Embryonic facial prominence (tissue), 1 donor: ENCODE results near the gene GNAL.
A peak's percentile ranks its signal among the peaks of the same experiment; 100 is the strongest.
"Not testable (repeated sequence)": the region's sequence is repeated elsewhere in the genome, so short reads cannot be mapped to it uniquely, and the experiment has no call there.

Experiments
- DNase-seq: peaks from one replicate; pipeline ENCODE4 v3.0.0-alpha.2; 2016; ENCODE audit errors: extremely low spot score

GNAL gene

GRCh38 chr18:11849279-11849678 lies 160.2 kb downstream of the GNAL start:
- DNase-seq = no peak

DNA sequence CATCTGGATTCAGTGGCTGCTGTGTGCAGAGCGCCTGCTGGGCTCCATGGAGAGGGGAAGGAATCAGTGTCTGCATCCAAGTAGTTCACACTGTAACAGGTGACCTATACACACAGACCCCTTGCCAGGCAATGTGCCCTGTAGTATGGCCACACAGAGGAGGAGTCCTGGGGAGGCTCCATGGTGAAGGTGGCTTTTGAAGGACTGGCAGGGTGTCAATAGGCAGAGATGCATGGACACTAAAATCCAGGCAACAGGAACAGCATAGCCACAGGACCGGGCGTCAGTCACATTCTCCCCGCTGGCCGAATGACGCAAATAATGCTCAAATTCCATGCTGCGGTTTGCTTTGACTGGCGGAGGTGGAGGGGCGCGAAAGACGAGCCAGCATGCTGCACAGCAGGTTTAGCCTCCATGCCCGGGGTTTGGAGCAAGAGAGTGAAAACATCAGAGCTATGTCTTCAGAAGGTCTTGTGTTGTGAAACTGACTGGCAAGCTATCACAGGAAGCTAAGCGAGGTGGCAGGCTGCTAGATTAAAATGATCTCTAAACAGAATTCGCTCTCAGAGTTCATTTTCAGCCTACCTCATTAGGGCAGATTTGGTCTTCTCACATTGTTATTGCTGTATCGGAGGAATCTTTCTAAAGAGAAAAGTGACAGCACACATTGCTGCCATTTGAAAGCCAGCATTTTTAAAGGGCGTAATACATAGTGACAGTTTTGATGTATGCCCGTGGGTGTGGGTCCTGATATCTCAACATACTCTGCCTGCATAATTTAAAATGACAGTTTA lies 161.0 kb downstream of the GNAL start:
- DNase-seq = peak; percentile 73

GRCh38 chr18:11850821-11851145 lies 161.7 kb downstream of the GNAL start:
- peak; percentile 61 for DNase-seq

DNA sequence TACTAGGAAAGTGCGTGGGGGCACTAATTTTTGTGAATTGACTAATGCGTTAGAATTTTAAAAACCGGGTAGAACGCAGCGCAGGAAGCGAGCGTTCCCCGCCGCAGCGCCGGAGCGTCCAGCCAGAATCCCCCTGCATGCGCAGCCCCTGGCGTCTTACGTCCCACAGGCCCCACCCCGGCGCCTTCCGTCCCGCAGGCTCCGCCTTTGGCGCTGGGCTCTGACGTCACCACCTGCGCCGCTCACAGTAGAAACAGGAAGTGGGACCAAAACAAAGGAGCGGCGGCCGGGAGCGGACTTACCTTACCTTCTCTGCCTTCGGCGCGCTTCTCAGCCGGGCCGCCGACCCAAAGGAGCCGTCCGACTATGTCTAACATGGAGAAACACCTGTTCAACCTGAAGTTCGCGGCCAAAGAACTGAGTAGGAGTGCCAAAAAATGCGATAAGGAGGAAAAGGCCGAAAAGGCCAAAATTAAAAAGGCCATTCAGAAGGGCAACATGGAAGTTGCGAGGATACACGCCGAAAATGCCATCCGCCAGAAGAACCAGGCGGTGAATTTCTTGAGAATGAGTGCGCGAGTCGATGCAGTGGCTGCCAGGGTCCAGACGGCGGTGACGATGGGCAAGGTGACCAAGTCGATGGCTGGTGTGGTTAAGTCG lies 162.2 kb downstream of the GNAL start, which contains the start of gene CHMP1B:
Gene CHMP1B, plus strand, starts transcription at position 268 of the 660 bp plus-strand sequence. Its CDS starts 99 bp downstream, at position 367.
- peak; percentile 92 for DNase-seq

DNA sequence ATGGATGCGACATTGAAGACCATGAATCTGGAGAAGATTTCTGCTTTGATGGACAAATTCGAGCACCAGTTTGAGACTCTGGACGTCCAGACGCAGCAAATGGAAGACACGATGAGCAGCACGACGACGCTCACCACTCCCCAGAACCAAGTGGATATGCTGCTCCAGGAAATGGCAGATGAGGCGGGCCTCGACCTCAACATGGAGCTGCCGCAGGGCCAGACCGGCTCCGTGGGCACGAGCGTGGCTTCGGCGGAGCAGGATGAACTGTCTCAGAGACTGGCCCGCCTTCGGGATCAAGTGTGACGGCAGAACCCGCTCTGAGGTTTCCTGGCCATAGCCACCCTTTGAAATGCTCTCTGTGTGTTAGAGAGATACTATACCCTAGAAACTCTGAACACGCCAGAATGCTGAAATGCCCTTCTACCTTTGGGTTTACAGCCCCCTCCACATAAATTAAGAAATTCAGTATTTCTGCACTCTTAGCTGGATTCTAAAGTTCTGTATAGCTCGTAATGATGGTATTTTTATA lies 162.8 kb downstream of the GNAL start:
- DNase-seq = no peak

- not testable (repeated sequence) for DNase-seq
Measured at GRCh38 chr18:11854554-11854953, 165.5 kb downstream of the GNAL start.

- no peak for DNase-seq
Measured at GRCh38 chr18:11857177-11857887, 168.3 kb downstream of the GNAL start.

DNA sequence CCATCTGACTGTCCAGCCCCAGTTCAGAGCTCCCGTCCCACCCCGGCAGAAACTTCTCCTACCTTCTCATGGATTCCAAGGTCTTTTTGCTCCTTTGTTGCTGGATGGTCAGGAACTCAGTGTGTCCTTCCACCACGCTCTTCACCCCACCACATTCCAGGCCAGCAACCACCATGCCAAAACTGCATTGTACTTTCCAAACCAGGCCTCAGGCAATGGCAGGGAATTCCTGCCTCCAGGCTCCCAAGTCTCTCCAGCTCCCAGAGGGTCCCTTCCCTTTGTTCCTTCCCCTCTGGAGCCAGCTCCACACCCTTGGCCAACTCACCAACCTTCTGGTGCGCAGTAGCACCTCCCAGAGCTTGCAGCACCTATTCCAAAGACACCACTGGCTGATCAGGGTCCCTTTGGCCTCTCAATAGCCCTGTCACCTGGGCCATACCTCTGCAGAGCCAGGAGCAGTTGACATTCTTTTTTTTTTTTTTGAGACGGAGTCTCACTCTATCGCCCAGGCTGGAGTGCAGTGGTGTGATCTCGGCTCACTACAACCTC lies 170.3 kb downstream of the GNAL start:
- no peak for DNase-seq

DNA sequence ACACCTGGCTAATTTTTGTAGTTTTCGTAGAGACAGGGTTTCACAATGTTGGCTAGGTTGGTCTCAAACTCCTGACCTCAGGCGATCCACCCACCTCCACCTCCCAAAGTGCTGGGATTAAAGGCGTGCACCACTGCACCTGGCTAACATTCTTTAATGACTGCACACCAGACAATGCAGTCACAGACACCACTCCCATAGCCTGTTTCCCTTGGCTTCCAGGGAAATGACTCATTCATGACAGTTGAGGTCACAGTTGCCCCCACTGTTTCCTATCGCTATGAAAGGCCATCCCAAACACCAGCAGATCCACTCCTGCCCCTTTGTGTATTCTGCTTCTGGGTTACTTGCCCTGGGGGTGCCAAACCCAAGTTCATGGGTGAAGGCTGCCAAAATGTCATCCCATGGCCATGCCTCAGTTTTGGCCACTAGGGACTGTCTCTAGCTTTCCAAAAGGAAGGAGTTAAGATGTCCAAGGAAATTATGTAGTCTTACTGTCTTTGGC lies 170.9 kb downstream of the GNAL start:
- no peak for DNase-seq

DNA sequence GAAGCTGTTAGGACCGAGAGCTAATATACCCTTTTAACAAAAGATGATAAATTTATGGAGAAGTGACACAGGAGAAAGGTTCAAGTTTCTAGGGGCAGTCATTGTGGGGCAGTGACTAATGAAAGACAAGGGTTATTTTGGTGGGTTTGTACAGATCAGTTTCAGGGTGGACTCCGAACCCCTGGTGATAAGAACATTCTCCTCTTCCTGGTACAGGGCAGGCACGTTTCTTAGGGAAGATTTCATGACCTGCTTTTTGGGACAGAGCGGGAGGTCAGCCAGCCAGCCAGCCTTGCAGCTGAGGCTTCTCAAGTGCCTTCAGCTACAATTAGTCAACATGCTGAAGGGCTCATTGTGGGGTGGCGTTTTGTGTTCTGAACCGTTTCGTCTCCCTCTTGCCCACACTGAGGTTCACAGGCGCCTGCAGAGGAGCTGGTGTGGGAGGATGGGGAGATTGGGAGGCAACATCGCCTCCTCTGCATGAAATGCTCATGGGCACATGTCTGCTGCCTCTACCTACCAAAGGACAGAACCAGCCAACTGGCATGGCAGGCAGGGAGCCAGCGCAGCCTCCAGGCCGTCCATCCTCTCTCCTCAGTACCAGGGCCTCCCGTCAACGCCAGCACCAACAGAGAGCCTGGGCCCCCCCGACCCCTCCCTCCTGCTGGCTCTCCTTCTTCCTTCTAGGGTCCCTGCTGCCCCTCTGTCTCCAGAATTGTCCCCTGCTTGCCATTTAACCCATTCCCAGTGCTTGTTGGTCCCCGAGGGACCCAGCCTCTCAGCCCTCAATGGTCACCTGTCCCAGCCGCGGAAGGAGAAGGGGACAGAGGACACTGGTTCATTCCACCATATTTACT lies 171.8 kb downstream of the GNAL start:
- no peak for DNase-seq

DNA sequence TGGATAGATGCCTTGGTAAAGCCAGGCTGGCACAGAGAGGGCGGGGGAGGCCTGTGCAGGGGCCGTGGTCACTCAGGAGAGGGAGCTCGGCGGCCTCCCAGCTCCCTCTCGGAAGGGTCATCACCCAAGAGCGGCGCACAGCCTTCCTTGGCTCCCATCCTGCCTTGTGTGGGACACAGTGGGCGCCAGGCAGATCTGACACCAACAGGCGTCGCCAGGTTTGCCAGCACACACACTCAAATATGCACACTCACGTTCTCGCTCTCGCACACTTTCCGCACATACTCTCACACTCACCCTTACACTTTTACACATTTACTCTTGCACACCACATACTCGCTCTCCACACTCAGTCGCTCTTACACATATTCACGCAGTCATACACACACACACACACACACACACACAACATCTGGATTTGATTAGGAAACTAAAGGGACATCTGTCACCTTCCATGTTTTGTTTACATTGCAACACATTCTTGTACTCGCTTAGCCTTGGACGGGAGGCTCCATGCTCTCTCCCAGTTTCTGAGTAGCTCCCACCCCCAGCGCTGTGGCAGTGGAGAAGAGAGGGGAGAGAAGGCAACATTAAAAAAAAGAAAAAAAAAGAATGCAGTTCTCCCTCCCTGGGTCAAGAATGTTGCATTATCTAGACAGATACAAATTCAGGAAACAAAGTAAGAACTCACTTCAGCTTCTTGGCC lies 172.7 kb downstream of the GNAL start:
- no peak for DNase-seq

GRCh38 chr18:11862468-11863137 lies 173.5 kb downstream of the GNAL start:
- DNase-seq = no peak

GRCh38 chr18:11864471-11864870 lies 175.4 kb downstream of the GNAL start:
- no peak for DNase-seq

- no peak for DNase-seq
Measured at GRCh38 chr18:11865071-11865470, 176.0 kb downstream of the GNAL start.

DNA sequence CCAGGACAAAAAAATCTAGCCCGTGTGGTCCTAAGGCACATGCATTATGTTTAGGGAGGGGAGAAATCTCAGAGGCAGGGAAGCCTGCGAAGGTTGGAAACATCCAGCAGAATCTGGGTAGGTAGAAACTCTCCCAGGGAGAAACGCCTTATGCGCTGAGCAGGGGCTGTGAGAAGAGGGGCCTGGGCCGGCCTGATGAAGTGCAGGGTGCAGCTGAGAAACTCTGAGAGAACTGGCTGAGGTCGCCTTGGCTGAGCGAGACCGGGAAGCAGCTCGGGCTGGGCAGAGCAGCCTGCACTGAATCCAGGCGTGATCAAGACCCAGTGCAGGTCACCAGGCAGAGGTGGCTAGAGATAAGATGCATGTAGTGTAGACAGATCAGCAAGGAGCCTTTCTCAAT lies 177.3 kb downstream of the GNAL start:
- no peak for DNase-seq

DNA sequence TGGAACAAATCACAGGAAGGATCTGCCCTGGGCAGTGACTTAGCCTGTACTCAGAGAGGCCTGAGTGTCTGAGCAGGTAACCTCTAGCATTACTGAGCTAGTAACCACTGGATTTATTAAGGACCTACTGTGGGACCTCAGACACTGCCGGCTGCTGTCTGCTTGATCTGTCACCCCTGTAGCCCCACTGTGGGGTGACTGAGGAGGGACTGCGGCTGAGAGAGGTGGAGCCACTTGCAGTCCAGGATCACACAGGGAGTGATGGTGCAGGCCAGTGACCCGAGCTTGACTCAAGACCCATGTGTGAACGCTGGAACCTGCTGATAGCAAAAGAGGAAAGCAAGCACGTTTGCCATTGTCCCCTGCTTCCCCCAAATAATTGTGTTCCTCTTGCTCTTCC lies 177.7 kb downstream of the GNAL start:
- no peak for DNase-seq

DNA sequence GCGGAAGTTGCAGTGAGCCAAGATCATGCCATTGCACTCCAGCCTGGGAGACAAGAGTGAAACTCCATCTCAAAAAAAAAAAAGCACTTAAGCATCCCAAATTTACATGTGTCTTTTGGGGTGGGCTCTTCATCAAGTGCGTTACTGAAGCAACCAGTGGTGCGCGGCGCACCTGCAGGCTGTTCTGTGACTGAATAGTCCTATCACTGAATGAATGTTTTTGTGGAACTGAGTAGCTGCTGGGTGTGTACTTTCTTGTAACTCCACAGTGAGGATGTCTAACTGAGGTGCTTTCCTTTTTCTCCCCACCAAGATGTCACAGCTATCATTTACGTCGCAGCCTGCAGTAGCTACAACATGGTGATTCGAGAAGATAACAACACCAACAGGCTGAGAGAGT lies 179.2 kb downstream of the GNAL start:
- DNase-seq = no peak

- no peak for DNase-seq
Measured at GRCh38 chr18:11871501-11871900, 182.4 kb downstream of the GNAL start.

- no peak for DNase-seq
Measured at GRCh38 chr18:11872479-11873136, 183.5 kb downstream of the GNAL start.
